ENCODE measurements around the gene ATP8B4. TPM values are rescaled to one million over a fixed set of nuclear protein-coding genes. Genes with fewer than 3 reads are reported as not detected.

The ATP8B4 gene
- total RNA-seq, 1 experiment from 2014 or later = not detected

GRCh38 chr15:49876401-49877038, 242.5 kb downstream of the ATP8B4 start:
- TF ChIP-seq POLR2AphosphoS5 (IDR thresholded peaks at IDR 0.05; ENCODE audit: low read depth, low read length) (no peak), CTCF (IDR thresholded peaks at IDR 0.05) (peak; percentile 32; the same call in 1 of the 2 replicates), TCF7L2 (IDR thresholded peaks at IDR 0.05; ENCODE audit: low read depth, low read length) (no peak)
- intact Hi-C loops (cut with micrococcal nuclease; ENCODE audit: unreplicated experiment) (no loop called here), in situ Hi-C loops (cut with HindIII; ENCODE audit: low pct_unique_long_range_greater_than_20kb, low sequenced_read_pairs) (no loop called here)
- Histone ChIP-seq H3K36me3 (ENCODE audit: control insufficient read depth, insufficient read depth, low read length) (no peaks in the 10 kb centered on the region), H3K4me3 (ENCODE audit: low read depth in 2 of 2, low read length in 2 of 2) (no peak overlapping the region), H3K27ac (ENCODE audit: low read length) (no peak overlapping the region), H3K4me1 (ENCODE audit: control insufficient read depth, insufficient read depth, low read length) (no peaks in the 10 kb centered on the region), H3K9me3 (ENCODE audit: control insufficient read depth, insufficient read depth, low read depth, low read length) (no peaks in the 10 kb centered on the region), H3K27me3 (ENCODE audit: control insufficient read depth, insufficient read depth, low read length) (no peaks in the 10 kb centered on the region)
- DNase-seq (ENCODE audit: low read depth, low spot score) = no peak
- no peak for ATAC-seq
- no TSS peak for BruUV-seq (replicated peaks)
- CTCF ChIA-PET = interaction anchor here (0.6 kb wide), 1 partner anchor 11 kb away, joined by 3 read pairs; no protein-coding TSS in a partner anchor
- POLR2A ChIA-PET = no interaction called here

DNA sequence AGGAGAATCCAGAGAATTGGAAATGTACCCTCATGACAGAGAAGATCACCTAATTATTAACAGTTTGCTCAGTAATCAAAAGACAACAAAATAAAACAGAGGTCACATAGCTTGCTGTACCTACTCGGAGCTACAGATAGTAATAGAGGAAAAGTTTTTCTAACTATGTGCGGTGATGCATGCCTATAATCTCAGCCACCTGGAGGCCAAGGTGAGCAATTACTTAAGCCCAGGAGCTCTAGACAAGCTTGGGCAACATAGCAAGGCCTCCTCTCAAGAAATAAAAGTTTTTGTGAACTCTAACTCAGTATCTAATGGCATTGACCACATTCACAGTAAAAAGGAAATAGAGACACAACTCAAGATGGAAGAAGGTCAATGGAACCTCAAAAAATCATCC, 243.6 kb downstream of the ATP8B4 start:
- Histone ChIP-seq H3K4me1 (ENCODE audit: control insufficient read depth, insufficient read depth, low read length) (no peaks in the 10 kb centered on the region), H3K27me3 (ENCODE audit: control insufficient read depth, insufficient read depth, low read length) (no peaks in the 10 kb centered on the region), H3K4me3 (ENCODE audit: low read depth in 2 of 2, low read length in 2 of 2) (no peak overlapping the region), H3K27ac (ENCODE audit: low read length) (no peak overlapping the region), H3K36me3 (ENCODE audit: control insufficient read depth, insufficient read depth, low read length) (no peaks in the 10 kb centered on the region), H3K9me3 (ENCODE audit: control insufficient read depth, insufficient read depth, low read depth, low read length) (no peaks in the 10 kb centered on the region)
- ChIA-PET POLR2A (no interaction called here), CTCF (no interaction called here)
- no TSS peak for BruUV-seq (replicated peaks)
- intact Hi-C loops (cut with micrococcal nuclease; ENCODE audit: unreplicated experiment) (no loop called here), in situ Hi-C loops (cut with HindIII; ENCODE audit: low pct_unique_long_range_greater_than_20kb, low sequenced_read_pairs) (no loop called here)
- peak; percentile 12; the same call in 1 of the 2 replicates for TF ChIP-seq CTCF (IDR thresholded peaks at IDR 0.05)
- TF ChIP-seq, protein P1, sequence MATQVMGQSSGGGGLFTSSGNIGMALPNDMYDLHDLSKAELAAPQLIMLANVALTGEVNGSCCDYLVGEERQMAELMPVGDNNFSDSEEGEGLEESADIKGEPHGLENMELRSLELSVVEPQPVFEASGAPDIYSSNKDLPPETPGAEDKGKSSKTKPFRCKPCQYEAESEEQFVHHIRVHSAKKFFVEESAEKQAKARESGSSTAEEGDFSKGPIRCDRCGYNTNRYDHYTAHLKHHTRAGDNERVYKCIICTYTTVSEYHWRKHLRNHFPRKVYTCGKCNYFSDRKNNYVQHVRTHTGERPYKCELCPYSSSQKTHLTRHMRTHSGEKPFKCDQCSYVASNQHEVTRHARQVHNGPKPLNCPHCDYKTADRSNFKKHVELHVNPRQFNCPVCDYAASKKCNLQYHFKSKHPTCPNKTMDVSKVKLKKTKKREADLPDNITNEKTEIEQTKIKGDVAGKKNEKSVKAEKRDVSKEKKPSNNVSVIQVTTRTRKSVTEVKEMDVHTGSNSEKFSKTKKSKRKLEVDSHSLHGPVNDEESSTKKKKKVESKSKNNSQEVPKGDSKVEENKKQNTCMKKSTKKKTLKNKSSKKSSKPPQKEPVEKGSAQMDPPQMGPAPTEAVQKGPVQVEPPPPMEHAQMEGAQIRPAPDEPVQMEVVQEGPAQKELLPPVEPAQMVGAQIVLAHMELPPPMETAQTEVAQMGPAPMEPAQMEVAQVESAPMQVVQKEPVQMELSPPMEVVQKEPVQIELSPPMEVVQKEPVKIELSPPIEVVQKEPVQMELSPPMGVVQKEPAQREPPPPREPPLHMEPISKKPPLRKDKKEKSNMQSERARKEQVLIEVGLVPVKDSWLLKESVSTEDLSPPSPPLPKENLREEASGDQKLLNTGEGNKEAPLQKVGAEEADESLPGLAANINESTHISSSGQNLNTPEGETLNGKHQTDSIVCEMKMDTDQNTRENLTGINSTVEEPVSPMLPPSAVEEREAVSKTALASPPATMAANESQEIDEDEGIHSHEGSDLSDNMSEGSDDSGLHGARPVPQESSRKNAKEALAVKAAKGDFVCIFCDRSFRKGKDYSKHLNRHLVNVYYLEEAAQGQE (IDR thresholded peaks at IDR 0.05; ENCODE audit: insufficient read depth in 1 of 2, low read depth in 2 of 2, low read length in 1 of 2) = no peak
- DNase-seq (ENCODE audit: low read depth, low spot score) (no peak), ATAC-seq (no peak)

All from Panc1 (cell line).